SU-DHL-6 (cell line): Measurements from ENCODE around the gene ERN1.

Source experiments
- EZH2phosphoT487 ChIP-seq: fragments of 200-600 bp; sonication (generic), shearing (Covaris generic); conservative IDR thresholded peaks from 2 replicates; pipeline ENCODE4 v1.6.1; 2018; ENCODE audit warnings: mild to moderate bottlenecking, antibody characterized with exemption, low read length, moderate library complexity, mixed read lengths
- TF ChIP-seq, protein P1 (sequence below): fragments of 200-600 bp; sonication (generic); IDR thresholded peaks from one replicate; pipeline ENCODE4 v1.5.1; 2017; ENCODE audit warnings: antibody characterized with exemption, mild to moderate bottlenecking, low read length, moderate library complexity; ENCODE audit not compliant: insufficient read depth, poor library complexity, severe bottlenecking

DNA sequence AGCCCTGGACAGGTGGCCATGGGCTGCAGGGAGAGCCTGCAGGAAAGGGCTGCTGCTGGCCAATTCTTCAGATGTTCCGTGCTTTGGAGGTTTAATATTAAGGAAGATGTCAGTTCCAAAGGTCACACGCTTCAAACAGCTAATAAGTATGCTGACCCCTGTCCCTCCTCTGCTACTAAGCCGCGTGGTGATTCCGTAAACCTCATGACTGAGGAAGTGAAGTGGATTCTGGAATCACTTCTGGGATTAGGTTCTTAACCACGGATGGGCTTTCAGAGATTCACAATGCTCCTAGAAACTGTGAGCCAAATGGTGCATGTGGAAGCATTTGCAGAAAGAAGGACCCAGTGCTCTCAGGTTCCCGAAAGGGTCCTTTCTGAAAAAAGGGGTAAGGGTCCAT is 28.5 kb upstream of the ERN1 start:
- TF ChIP-seq, protein P1, sequence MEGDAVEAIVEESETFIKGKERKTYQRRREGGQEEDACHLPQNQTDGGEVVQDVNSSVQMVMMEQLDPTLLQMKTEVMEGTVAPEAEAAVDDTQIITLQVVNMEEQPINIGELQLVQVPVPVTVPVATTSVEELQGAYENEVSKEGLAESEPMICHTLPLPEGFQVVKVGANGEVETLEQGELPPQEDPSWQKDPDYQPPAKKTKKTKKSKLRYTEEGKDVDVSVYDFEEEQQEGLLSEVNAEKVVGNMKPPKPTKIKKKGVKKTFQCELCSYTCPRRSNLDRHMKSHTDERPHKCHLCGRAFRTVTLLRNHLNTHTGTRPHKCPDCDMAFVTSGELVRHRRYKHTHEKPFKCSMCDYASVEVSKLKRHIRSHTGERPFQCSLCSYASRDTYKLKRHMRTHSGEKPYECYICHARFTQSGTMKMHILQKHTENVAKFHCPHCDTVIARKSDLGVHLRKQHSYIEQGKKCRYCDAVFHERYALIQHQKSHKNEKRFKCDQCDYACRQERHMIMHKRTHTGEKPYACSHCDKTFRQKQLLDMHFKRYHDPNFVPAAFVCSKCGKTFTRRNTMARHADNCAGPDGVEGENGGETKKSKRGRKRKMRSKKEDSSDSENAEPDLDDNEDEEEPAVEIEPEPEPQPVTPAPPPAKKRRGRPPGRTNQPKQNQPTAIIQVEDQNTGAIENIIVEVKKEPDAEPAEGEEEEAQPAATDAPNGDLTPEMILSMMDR, result no peak
- TF ChIP-seq EZH2phosphoT487, result no peak
